ENCODE data around the gene CCDC117.

The CCDC117 gene

GRCh38 chr22:28835630-28836189, 63.2 kb downstream of the CCDC117 start:
- no peak for DNase-seq (ENCODE audit: insufficient read length, low spot score)
- no peak for FAIRE-seq

GRCh38 chr22:28837640-28838039, 65.1 kb downstream of the CCDC117 start:
- no peak for FAIRE-seq
- TF ChIP-seq, protein P1, sequence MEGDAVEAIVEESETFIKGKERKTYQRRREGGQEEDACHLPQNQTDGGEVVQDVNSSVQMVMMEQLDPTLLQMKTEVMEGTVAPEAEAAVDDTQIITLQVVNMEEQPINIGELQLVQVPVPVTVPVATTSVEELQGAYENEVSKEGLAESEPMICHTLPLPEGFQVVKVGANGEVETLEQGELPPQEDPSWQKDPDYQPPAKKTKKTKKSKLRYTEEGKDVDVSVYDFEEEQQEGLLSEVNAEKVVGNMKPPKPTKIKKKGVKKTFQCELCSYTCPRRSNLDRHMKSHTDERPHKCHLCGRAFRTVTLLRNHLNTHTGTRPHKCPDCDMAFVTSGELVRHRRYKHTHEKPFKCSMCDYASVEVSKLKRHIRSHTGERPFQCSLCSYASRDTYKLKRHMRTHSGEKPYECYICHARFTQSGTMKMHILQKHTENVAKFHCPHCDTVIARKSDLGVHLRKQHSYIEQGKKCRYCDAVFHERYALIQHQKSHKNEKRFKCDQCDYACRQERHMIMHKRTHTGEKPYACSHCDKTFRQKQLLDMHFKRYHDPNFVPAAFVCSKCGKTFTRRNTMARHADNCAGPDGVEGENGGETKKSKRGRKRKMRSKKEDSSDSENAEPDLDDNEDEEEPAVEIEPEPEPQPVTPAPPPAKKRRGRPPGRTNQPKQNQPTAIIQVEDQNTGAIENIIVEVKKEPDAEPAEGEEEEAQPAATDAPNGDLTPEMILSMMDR (IDR thresholded peaks at IDR 0.05; ENCODE audit: insufficient read depth, missing control alignments): no peak
- DNase-seq (ENCODE audit: insufficient read length, low spot score): no peak

More at GRCh38 chr22:28835630-28836189, 63.2 kb downstream of the CCDC117 start:
- TF ChIP-seq, protein P1 (IDR thresholded peaks at IDR 0.05; ENCODE audit: insufficient read depth, missing control alignments): no peak
